ENCODE measurements around the gene DNMT3B. TPM values are rescaled to one million over a fixed set of nuclear protein-coding genes. Genes with fewer than 3 reads are reported as not detected.
"Not testable (repeated sequence)": the region's sequence is repeated elsewhere in the genome, so short reads cannot be mapped to it uniquely, and the experiment has no call there.

DNMT3B gene
- total RNA-seq, 1 experiment from 2014 or later: 682 TPM

- POLR2A ChIA-PET: no interaction called here
- H3K4me1 Mint-ChIP-seq: peaks cover 25% of the 10 kb centered on the region
- peaks cover 98% of the 10 kb centered on the region for H3K36me3 Mint-ChIP-seq
Measured at GRCh38 chr20:32796383-32796948, 34.3 kb downstream of the DNMT3B start.

GRCh38 chr20:32796981-32797451 lies 34.8 kb downstream of the DNMT3B start:
- ChIA-PET POLR2A (no interaction called here), CTCF (interaction anchor here (2.3 kb wide), 1 partner anchor 19 kb away, joined by 7 read pairs; no protein-coding TSS in a partner anchor)
- H3K36me3 Mint-ChIP-seq: peaks cover 98% of the 10 kb centered on the region
- peaks cover 20% of the 10 kb centered on the region for H3K4me1 Mint-ChIP-seq
- TF ChIP-seq FOXP4 (CRISPR knock-in tag; IDR thresholded peaks at IDR 0.05): no peak
- 0 out of 2 replicates have a peak, but pooled peaks have one; percentile 38 for TF ChIP-seq FOXP1 (CRISPR knock-in tag; IDR thresholded peaks at IDR 0.05; ENCODE audit: borderline replicate concordance)
- no peak for TF ChIP-seq HMGA2 (CRISPR knock-in tag; IDR thresholded peaks at IDR 0.05)
- no peak for DNase-seq (ENCODE audit: low spot score)
- no peaks in the 10 kb centered on the region for H3K27me3 Mint-ChIP-seq (ENCODE audit: low read depth)
- H3K9me3 Mint-ChIP-seq: no peaks in the 10 kb centered on the region
- no peak for ATAC-seq
- peak overlapping the region; percentile 92 for H3K27ac Mint-ChIP-seq
- no peak overlapping the region for H3K4me3 Mint-ChIP-seq

More at GRCh38 chr20:32796383-32796948, 34.3 kb downstream of the DNMT3B start:
- Mint-ChIP-seq H3K27me3 (ENCODE audit: low read depth) (no peaks in the 10 kb centered on the region), H3K4me3 (no peak overlapping the region), H3K27ac (peak overlapping the region; percentile 92), H3K9me3 (no peaks in the 10 kb centered on the region)
- DNase-seq (ENCODE audit: low spot score) (no peak), ATAC-seq (no peak)
- CTCF ChIA-PET: interaction anchor here (2.3 kb wide), 1 partner anchor 18 kb away, joined by 7 read pairs; no protein-coding TSS in a partner anchor
- TF ChIP-seq ZNF121 (CRISPR knock-in tag; IDR thresholded peaks at IDR 0.05): no peak
- 0 out of 2 replicates have a peak, but pooled peaks have one; percentile 32 for TF ChIP-seq PRRX2 (CRISPR knock-in tag; IDR thresholded peaks at IDR 0.05)
- 0 out of 2 replicates have a peak, but pooled peaks have one; percentile 22 for TF ChIP-seq EMX1 (CRISPR knock-in tag; IDR thresholded peaks at IDR 0.05)

GRCh38 chr20:32797571-32797970 lies 35.4 kb downstream of the DNMT3B start:
- H3K36me3 Mint-ChIP-seq: peaks cover 98% of the 10 kb centered on the region
- not testable (repeated sequence) for H3K4me3 Mint-ChIP-seq
- peak overlapping the region; percentile 92; the same call in 1 of the 2 replicates for H3K27ac Mint-ChIP-seq

GRCh38 chr20:32798046-32798981 lies 36.1 kb downstream of the DNMT3B start:
- no peak overlapping the region for H3K4me3 Mint-ChIP-seq
- peaks cover 33% of the 10 kb centered on the region for H3K4me1 Mint-ChIP-seq
- ATAC-seq (no peak), DNase-seq (ENCODE audit: low spot score) (no peak)
- TF ChIP-seq ESRRA (CRISPR knock-in tag; IDR thresholded peaks at IDR 0.05; ENCODE audit: borderline replicate concordance): no peak
- no peak for TF ChIP-seq ZNF532 (CRISPR knock-in tag; IDR thresholded peaks at IDR 0.05; ENCODE audit: borderline replicate concordance)
- no peak for TF ChIP-seq KAT7 (CRISPR knock-in tag; IDR thresholded peaks at IDR 0.05; ENCODE audit: borderline replicate concordance)
- no peak for TF ChIP-seq ZNF121 (CRISPR knock-in tag; IDR thresholded peaks at IDR 0.05)
- no peak for TF ChIP-seq NFATC4 (CRISPR knock-in tag; IDR thresholded peaks at IDR 0.05)
- no peak for TF ChIP-seq ERG (CRISPR knock-in tag; IDR thresholded peaks at IDR 0.05)
- CTCF ChIA-PET: interaction anchor here (1.1 to 2.4 kb wide), 2 partner anchors 8 to 20 kb away, joined by 5 to 21 read pairs; no protein-coding TSS in a partner anchor
- no peaks in the 10 kb centered on the region for H3K9me3 Mint-ChIP-seq
- H3K27ac Mint-ChIP-seq: peak overlapping the region; percentile 91
- no peaks in the 10 kb centered on the region for H3K27me3 Mint-ChIP-seq (ENCODE audit: low read depth)
- POLR2A ChIA-PET: interaction anchor here (0.8 kb wide), 1 partner anchor 8 kb away, joined by 4 read pairs; no protein-coding TSS in a partner anchor
- peaks cover 98% of the 10 kb centered on the region for H3K36me3 Mint-ChIP-seq

More at GRCh38 chr20:32797571-32797970, 35.4 kb downstream of the DNMT3B start:
- POLR2A ChIA-PET; H3K9me3 Mint-ChIP-seq; H3K27me3 Mint-ChIP-seq (ENCODE audit: low read depth); ATAC-seq; DNase-seq (ENCODE audit: low spot score): not testable (repeated sequence)
- CTCF ChIA-PET: interaction anchor here (2.3 kb wide), 1 partner anchor 19 kb away, joined by 7 read pairs; no protein-coding TSS in a partner anchor
- peaks cover 25% of the 10 kb centered on the region for H3K4me1 Mint-ChIP-seq

Measured in WTC11 (cell line).